T-cell (primary cell): ENCODE results near the gene CENPO. TPM values are rescaled to one million over a fixed set of nuclear protein-coding genes. Genes with fewer than 3 reads are reported as not detected.
"Not testable (repeated sequence)": the region's sequence is repeated elsewhere in the genome, so short reads cannot be mapped to it uniquely, and the experiment has no call there.

Experiments
- ATAC-seq, 4 experiments: fragments of 200-7000 bp in 3 of 4; fragments of 150-1000 bp in 1 of 4; cut with Tn5 transposase; replicated peaks in 1 of 4; 1 replicate in 3 of 4; 2 replicates in 1 of 4; pipeline ENCODE4 v1.10.0; 2021; ENCODE audit warnings: moderate library complexity in 3 of 4, mild to moderate bottlenecking in 2 of 4, moderate number of reproducible peaks in 1 of 4
- CTCF ChIA-PET, 2 donors: fragments of 300-600 bp; sonication (Branson Sonifier 250); formaldehyde crosslinking; loops; one replicate each; lab custom pipeline; 2022; ENCODE audit warnings: antibody characterized with exemption in 2 of 2; lab: Charles Lee
- POLR2A ChIA-PET, 2 donors: fragments of 300-600 bp; sonication (Branson Sonifier 250); formaldehyde crosslinking; loops; one replicate each; lab custom pipeline; 2022; ENCODE audit warnings: antibody characterized with exemption in 2 of 2; lab: Charles Lee
- DNase-seq, 35 experiments: peaks; one replicate each; pipeline versions ENCODE4 v3.0.0 to v3.0.0-alpha.2; 2013 to 2023
- H3K27ac ChIP-seq: one replicate; pipeline ENCODE4 v1.5.1; 2013; ENCODE audit warnings: low read length
- H3K27me3 ChIP-seq, 2 experiments: replicated peaks in 1 of 2; 1 replicate in 1 of 2; 2 replicates in 1 of 2; pipeline versions ENCODE4 v1.6.1 to v1.7.0; 2013; ENCODE audit warnings: low read length in 1 of 2, mixed read lengths in 1 of 2; ENCODE audit not compliant: control insufficient read depth in 2 of 2, insufficient read depth in 2 of 2; ENCODE audit errors: extremely low read depth in 1 of 2
- H3K36me3 ChIP-seq, 2 donors: 1 replicate in 1 of 2; 2 replicates in 1 of 2; pipeline versions ENCODE4 v1.6.1 to v1.7.0; 2013; ENCODE audit warnings: low read length in 1 of 2; ENCODE audit not compliant: control insufficient read depth in 2 of 2, insufficient read depth in 1 of 2; ENCODE audit errors: extremely low read depth in 1 of 2
- H3K4me1 ChIP-seq, 2 experiments: 1 replicate in 1 of 2; 2 replicates in 1 of 2; pipeline versions ENCODE4 v1.6.1 to v1.7.0; 2013; ENCODE audit warnings: low read length in 2 of 2, mixed read lengths in 1 of 2; ENCODE audit not compliant: insufficient read depth in 2 of 2, control insufficient read depth in 1 of 2; ENCODE audit errors: extremely low read depth in 1 of 2
- H3K4me3 ChIP-seq, 2 donors: 1 replicate in 1 of 2; 2 replicates in 1 of 2; pipeline versions ENCODE4 v1.5.1 to v1.7.0; 2013; ENCODE audit warnings: mild to moderate bottlenecking in 2 of 2, low read length in 1 of 2, moderate library complexity in 1 of 2; ENCODE audit not compliant: control insufficient read depth in 1 of 2; ENCODE audit errors: extremely low read depth in 1 of 2
- H3K9me3 ChIP-seq: 2 replicates; pipeline ENCODE4 v1.7.0; 2013
- H3K27ac Mint-ChIP-seq, 2 donors: one replicate each; pipeline ENCODE4 v1.8.0; 2020 to 2021; ENCODE audit warnings: mild to moderate bottlenecking in 2 of 2, mixed read lengths in 2 of 2
- H3K27me3 Mint-ChIP-seq, 2 donors: one replicate each; pipeline ENCODE4 v1.8.0; 2021 to 2022; ENCODE audit warnings: mixed read lengths in 2 of 2
- H3K36me3 Mint-ChIP-seq: one replicate; pipeline ENCODE4 v1.8.0; 2021; ENCODE audit warnings: mixed read lengths
- H3K4me1 Mint-ChIP-seq, 3 donors: one replicate each; pipeline ENCODE4 v1.8.0; 2020 to 2022; ENCODE audit warnings: mixed read lengths in 3 of 3, mild to moderate bottlenecking in 1 of 3
- H3K4me3 Mint-ChIP-seq, 3 donors: one replicate each; pipeline ENCODE4 v1.8.0; 2020 to 2022; ENCODE audit warnings: mild to moderate bottlenecking in 3 of 3, mixed read lengths in 3 of 3, moderate library complexity in 3 of 3
- H3K9me3 Mint-ChIP-seq, 3 donors: one replicate each; pipeline ENCODE4 v1.8.0; 2020 to 2022; ENCODE audit warnings: mixed read lengths in 3 of 3
- WGBS: methylation state at CpG from one replicate; pipeline ENCODE4 v1.1.5; 2013; ENCODE audit warnings: missing lambda C conversion rate; ENCODE audit not compliant: insufficient coverage; 5-methylcytosine and 5-hydroxymethylcytosine counted together
- total RNA-seq, 35 experiments: library from RNA in 6 of 35; stranded (reverse) in 6 of 35; fragments of 120-200 nt in 1 of 35; gene quantifications; one replicate each; pipeline versions ENCODE4 v1.2.1 to v1.2.4 and lab custom pipeline; 2013 to 2026

Gene CENPO
- total RNA-seq, 5 donors from 2014 or later (not counting 1 experiment from before 2014, with no cell fraction given), result 4.8 to 8.4 (median 6.4) TPM

GRCh38 chr2:24792542-24792873, 717 bp upstream of the CENPO start:
- DNase-seq (no peak), ATAC-seq (no peak)
- no peaks in the 10 kb centered on the region for H3K27me3 Mint-ChIP-seq
- H3K9me3 Mint-ChIP-seq, result no peaks in the 10 kb centered on the region
- H3K36me3 ChIP-seq, result peaks cover 0 to 10% of the 10 kb centered on the region in 2 donors
- ChIA-PET POLR2A (interaction anchor here in 1 of 2 donors (0.6 kb wide), 1 partner anchor 429 kb away, joined by 3 read pairs; no protein-coding TSS in a partner anchor), CTCF (interaction anchor here (0.7 to 1.2 kb wide), 6 partner anchors 33 to 956 kb away, joined by 3 to 6 read pairs (median 4); partner anchors contain the start of gene ATAD2B (in 1 of the 2))
- peaks cover 23% of the 10 kb centered on the region for H3K36me3 Mint-ChIP-seq
- H3K9me3 ChIP-seq, result no peaks in the 10 kb centered on the region
- peak overlapping the region; percentile 95 for H3K27ac ChIP-seq
- H3K4me1 Mint-ChIP-seq, result peaks cover 20 to 26% (median 23%) of the 10 kb centered on the region in 3 donors
- H3K4me1 ChIP-seq, result peaks cover 6 to 9% of the 10 kb centered on the region in 2 experiments
- H3K4me3 Mint-ChIP-seq, result peak overlapping the region; percentile 95 to 97 (median 97)
- no peaks in the 10 kb centered on the region for H3K27me3 ChIP-seq
- H3K4me3 ChIP-seq, result peak overlapping the region; percentile 88 to 97
- peak overlapping the region; percentile 100 for H3K27ac Mint-ChIP-seq
- WGBS, result 11% methylated on average over 6 of the region's 6 CpGs

DNA sequence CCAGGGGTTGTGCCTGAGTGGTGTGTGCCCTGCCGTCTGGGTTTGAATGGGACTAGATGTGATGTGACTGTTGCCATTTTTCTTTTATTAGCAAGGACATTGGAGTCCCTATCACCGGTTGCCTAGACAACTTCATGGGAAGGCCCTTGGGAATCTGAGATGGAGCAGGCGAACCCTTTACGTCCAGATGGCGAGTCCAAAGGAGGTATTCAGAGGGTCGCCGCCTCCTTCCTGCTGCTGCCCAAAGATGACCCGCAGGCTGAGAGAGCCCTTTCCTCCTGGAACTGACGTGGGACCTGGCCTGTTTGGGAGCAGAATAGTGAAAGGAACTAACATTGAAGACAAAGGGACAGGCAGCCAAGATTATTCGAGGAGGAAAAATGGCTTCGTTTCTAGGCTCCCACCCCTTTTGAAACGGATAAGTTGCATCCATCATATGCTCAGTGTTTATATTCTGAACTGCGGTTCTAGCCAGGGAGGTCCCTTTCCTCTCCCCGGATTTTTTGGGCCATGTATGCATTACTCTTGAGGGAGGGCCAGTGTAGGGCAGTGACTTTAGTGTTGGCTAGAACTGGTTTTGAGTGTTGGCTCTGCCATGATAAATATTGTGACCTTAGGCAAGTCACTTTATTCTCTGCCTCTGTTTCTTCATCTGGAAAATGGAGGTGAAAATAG, 673 bp downstream of the CENPO start:
- ChIA-PET CTCF (interaction anchor here in 1 of 2 donors (0.6 to 1.1 kb wide), 2 partner anchors 25 to 34 kb away, joined by 3 to 7 read pairs; no protein-coding TSS in a partner anchor), POLR2A (interaction anchor here in 1 of 2 donors (0.6 kb wide), 2 partner anchors 487 to 717 kb away, joined by 3 to 6 read pairs; no protein-coding TSS in a partner anchor)
- peaks cover 21% of the 10 kb centered on the region for H3K36me3 Mint-ChIP-seq
- no peak overlapping the region for H3K27ac ChIP-seq
- no peaks in the 10 kb centered on the region for H3K9me3 ChIP-seq
- no peaks in the 10 kb centered on the region for H3K9me3 Mint-ChIP-seq
- H3K27me3 ChIP-seq, result no peaks in the 10 kb centered on the region
- no peaks in the 10 kb centered on the region for H3K27me3 Mint-ChIP-seq
- H3K36me3 ChIP-seq, result peaks cover 0 to 9% of the 10 kb centered on the region in 2 donors
- H3K27ac Mint-ChIP-seq, result peak overlapping the region; percentile 100
- peak overlapping the region; percentile 95 to 97 (median 97) for H3K4me3 Mint-ChIP-seq
- peak overlapping the region; percentile 88 to 97 for H3K4me3 ChIP-seq
- H3K4me1 ChIP-seq, result peaks cover 6 to 9% of the 10 kb centered on the region in 2 experiments
- peaks cover 20 to 26% (median 23%) of the 10 kb centered on the region in 3 donors for H3K4me1 Mint-ChIP-seq
- no peak for DNase-seq
- ATAC-seq, result no peak
- WGBS, result 13% methylated on average over 11 of the region's 14 CpGs

- ATAC-seq, result no peak
- Histone ChIP-seq H3K36me3 (peaks cover 0 to 5% of the 10 kb centered on the region in 2 donors), H3K27ac (no peak overlapping the region), H3K9me3 (no peaks in the 10 kb centered on the region), H3K4me1 (peaks cover 2 to 9% of the 10 kb centered on the region in 2 experiments), H3K4me3 (no peak overlapping the region), H3K27me3 (no peaks in the 10 kb centered on the region)
- H3K27ac Mint-ChIP-seq, result no peak overlapping the region
- ChIA-PET CTCF (no interaction called here), POLR2A (interaction anchor here in 1 of 2 donors (0.6 kb wide), 1 partner anchor 11 kb away, joined by 6 read pairs; no protein-coding TSS in a partner anchor)
- no peak for DNase-seq
- 90% methylated on average over 2 of the region's 2 CpGs for whole genome bisulfite sequencing
- H3K27me3 Mint-ChIP-seq, result no peaks in the 10 kb centered on the region
- H3K36me3 Mint-ChIP-seq, result peaks cover 33% of the 10 kb centered on the region
- H3K4me1 Mint-ChIP-seq, result peaks cover 15 to 21% (median 18%) of the 10 kb centered on the region in 3 donors
- H3K9me3 Mint-ChIP-seq, result no peaks in the 10 kb centered on the region
- no peak overlapping the region for H3K4me3 Mint-ChIP-seq
Measured at GRCh38 chr2:24797644-24798043, 4.4 kb downstream of the CENPO start.

- no CpG with 5 or more reads among the region's 5 CpGs for WGBS
Measured at GRCh38 chr2:24800487-24800886, 7.3 kb downstream of the CENPO start.

DNA sequence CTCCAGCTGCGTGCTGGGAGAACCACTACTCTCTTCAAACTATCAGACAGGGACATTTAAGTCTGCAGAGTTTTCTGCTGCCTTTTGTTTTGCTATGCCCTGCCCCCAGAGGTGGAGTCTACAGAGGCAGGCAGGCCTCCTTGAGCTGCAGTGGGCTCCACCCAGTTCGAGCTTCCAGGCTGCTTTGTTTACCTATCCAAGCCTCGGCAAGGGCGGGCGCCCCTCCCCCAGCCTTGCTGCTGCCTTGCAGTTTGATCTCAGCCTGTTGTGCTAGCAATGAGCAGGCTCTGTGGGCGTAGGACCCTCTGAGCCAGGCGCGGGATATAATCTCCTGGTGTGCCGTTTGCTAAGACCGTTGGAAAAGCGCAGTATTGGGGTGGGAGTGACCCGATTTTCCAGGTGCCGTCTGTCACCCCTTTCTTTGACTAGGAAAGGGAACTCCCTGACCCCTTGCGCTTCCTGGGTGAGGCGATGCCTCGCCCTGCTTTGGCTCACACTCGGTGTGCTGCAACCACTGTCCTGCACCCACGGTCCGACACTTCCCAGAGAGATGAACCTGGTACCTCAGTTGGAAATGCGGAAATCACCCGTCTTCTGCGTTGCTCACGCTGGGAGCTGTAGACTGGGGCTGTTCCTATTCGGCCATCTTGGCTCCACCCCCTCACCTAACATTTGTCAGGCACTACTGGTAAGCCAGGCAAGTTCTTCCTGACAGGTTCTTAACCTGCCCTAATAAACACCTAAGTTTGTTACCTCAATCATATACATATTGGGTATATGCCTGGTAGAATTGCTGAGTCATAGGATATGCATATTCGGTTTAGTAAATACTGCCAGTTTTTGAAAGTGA, 12.8 kb downstream of the CENPO start:
- not testable (repeated sequence) for H3K4me3 ChIP-seq

More at GRCh38 chr2:24800487-24800886, 7.3 kb downstream of the CENPO start:
- H3K4me3 Mint-ChIP-seq, H3K9me3 Mint-ChIP-seq, H3K27ac ChIP-seq, DNase-seq, ATAC-seq, H3K27ac Mint-ChIP-seq, H3K36me3 ChIP-seq, H3K4me1 Mint-ChIP-seq, H3K4me3 ChIP-seq, CTCF ChIA-PET, H3K27me3 ChIP-seq, H3K4me1 ChIP-seq, H3K9me3 ChIP-seq, H3K27me3 Mint-ChIP-seq, POLR2A ChIA-PET: not testable (repeated sequence)
- H3K36me3 Mint-ChIP-seq, result peaks cover 46% of the 10 kb centered on the region

GRCh38 chr2:24806661-24807036, 13.4 kb downstream of the CENPO start:
- CTCF ChIA-PET, result no interaction called here
- H3K27ac Mint-ChIP-seq, result no peak overlapping the region

More for the DNA sequence above, 12.8 kb downstream of the CENPO start:
- H3K9me3 ChIP-seq, H3K9me3 Mint-ChIP-seq, POLR2A ChIA-PET, H3K4me3 Mint-ChIP-seq, CTCF ChIA-PET, H3K4me1 ChIP-seq, H3K36me3 ChIP-seq, H3K27ac Mint-ChIP-seq, ATAC-seq, H3K27ac ChIP-seq, H3K27me3 Mint-ChIP-seq, H3K27me3 ChIP-seq, DNase-seq: not testable (repeated sequence)
- WGBS, result 96% methylated on average over 20 of the region's 25 CpGs
- H3K4me1 Mint-ChIP-seq, result peaks cover 7 to 27% (median 10%) of the 10 kb centered on the region in 3 donors
- H3K36me3 Mint-ChIP-seq, result peaks cover 36% of the 10 kb centered on the region

More at GRCh38 chr2:24806661-24807036, 13.4 kb downstream of the CENPO start:
- Mint-ChIP-seq H3K4me1 (peaks cover 7 to 27% (median 10%) of the 10 kb centered on the region in 3 donors), H3K9me3 (peaks cover 0 to 8% (median 3%) of the 10 kb centered on the region in 3 donors), H3K36me3 (peaks cover 34% of the 10 kb centered on the region), H3K27me3 (no peaks in the 10 kb centered on the region), H3K4me3 (no peak overlapping the region)
- Histone ChIP-seq H3K4me1 (peaks cover 0 to 2% of the 10 kb centered on the region in 2 experiments), H3K27ac (no peak overlapping the region), H3K36me3 (no peaks in the 10 kb centered on the region), H3K27me3 (no peaks in the 10 kb centered on the region), H3K4me3 (no peak overlapping the region), H3K9me3 (no peaks in the 10 kb centered on the region)
- POLR2A ChIA-PET, result no interaction called here
- ATAC-seq (no peak), DNase-seq (no peak)
